ENCODE results near the gene PPM1E. TPM values are rescaled to one million over a fixed set of nuclear protein-coding genes. Genes with fewer than 3 reads are reported as not detected.
A peak's percentile ranks its signal among the peaks of the same experiment; 100 is the strongest.
"Not testable (repeated sequence)": the region's sequence is repeated elsewhere in the genome, so short reads cannot be mapped to it uniquely, and the experiment has no call there.

The PPM1E gene
- total RNA-seq, result not detected

DNA sequence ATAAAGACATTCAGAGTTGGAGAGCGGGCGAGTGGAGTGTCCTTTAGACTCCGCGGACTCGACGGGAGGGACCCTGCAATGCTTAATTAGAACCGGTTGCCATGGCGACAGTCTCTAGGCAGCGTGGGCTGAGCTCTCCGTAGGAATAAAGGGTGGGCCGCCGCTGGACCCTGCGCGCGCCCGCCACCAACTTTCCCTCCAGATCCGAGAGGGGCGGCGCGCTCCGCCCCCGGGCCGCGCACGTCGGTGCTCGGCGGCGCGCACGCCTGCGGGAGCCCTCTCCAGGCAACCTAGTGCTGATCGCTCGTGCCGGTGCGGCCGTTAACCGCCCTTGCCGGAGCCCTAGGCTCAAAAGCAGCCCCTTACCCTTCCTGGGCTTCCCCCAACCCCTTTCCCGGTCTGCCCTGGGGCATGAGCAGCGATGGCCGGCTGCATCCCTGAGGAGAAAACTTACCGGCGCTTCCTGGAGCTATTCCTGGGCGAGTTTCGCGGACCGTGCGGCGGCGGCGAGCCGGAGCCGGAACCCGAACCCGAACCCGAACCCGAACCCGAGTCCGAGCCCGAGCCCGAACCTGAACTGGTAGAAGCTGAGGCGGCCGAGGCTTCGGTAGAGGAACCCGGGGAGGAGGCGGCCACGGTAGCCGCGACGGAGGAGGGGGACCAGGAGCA lies at the start of gene PPM1E:
Gene PPM1E (plus strand): TSS at position 278 of the 669 bp plus-strand sequence.
- Mint-ChIP-seq H3K27ac (no peak within 1 kb of the TSS), H3K9me3 (no peaks in the 10 kb centered on the region), H3K36me3 (ENCODE audit: low read depth) (peaks cover 2% of the 10 kb centered on the region), H3K27me3 (peaks cover 73% of the 10 kb centered on the region), H3K4me3 (peak within 1 kb of the TSS; percentile 79), H3K4me1 (peaks cover 11% of the 10 kb centered on the region)
- POLR2A ChIA-PET, result no interaction called here
- CTCF ChIA-PET, result interaction anchor here (2.3 kb wide), 1 partner anchor 10 kb away, joined by 7 read pairs; no protein-coding TSS in a partner anchor
- DNase-seq, result peak; percentile 51

- H3K4me3 Mint-ChIP-seq, result no peak overlapping the region
- CTCF ChIA-PET, result interaction anchor here (1.4 to 1.5 kb wide), 2 partner anchors 10 to 178 kb away, joined by 3 to 6 read pairs; no protein-coding TSS in a partner anchor
Observed at GRCh38 chr17:58706351-58707140, 49.1 kb upstream of the PPM1E start.

GRCh38 chr17:58710948-58711552 lies 44.6 kb upstream of the PPM1E start:
- Mint-ChIP-seq H3K27ac (no peak overlapping the region), H3K27me3 (no peaks in the 10 kb centered on the region), H3K36me3 (ENCODE audit: low read depth) (peaks cover 35% of the 10 kb centered on the region), H3K9me3 (no peaks in the 10 kb centered on the region), H3K4me1 (peaks cover 8% of the 10 kb centered on the region), H3K4me3 (no peak overlapping the region)
- ChIA-PET CTCF (interaction anchor here (0.6 to 1.6 kb wide), 5 partner anchors 159 to 413 kb away, joined by 3 to 5 read pairs (median 3); no protein-coding TSS in a partner anchor), POLR2A (no interaction called here)
- DNase-seq, result peak; percentile 65

More at GRCh38 chr17:58706351-58707140, 49.1 kb upstream of the PPM1E start:
- peaks cover 33% of the 10 kb centered on the region for H3K36me3 Mint-ChIP-seq (ENCODE audit: low read depth)
- no peaks in the 10 kb centered on the region for H3K27me3 Mint-ChIP-seq
- DNase-seq, result no peak
- no peaks in the 10 kb centered on the region for H3K9me3 Mint-ChIP-seq
- H3K4me1 Mint-ChIP-seq, result peaks cover 24% of the 10 kb centered on the region
- peak overlapping the region; percentile 27 for H3K27ac Mint-ChIP-seq
- POLR2A ChIA-PET, result no interaction called here

DNA sequence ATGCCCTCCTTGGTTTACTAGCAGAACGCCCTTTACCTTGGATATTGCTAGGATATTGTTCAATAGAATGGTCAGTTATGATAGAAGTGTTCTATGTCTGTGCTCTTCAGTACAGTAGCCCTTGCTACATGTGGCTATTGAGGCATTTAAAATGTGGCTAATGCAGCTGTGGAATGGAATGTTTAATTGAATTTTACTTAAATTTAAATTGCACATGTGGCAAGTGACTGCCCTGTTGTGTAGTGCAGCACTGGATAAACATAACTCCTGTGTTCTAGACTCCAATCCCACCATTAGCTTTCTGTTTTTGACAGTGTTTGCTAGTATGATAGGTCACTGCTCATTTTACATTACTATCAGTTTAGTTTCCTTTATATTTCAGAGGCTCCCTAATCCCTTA lies 33.4 kb upstream of the PPM1E start:
- POLR2A ChIA-PET, result no interaction called here

GRCh38 chr17:58722696-58723095 lies 33.0 kb upstream of the PPM1E start:
- Mint-ChIP-seq H3K4me3 (no peak overlapping the region), H3K4me1 (no peaks in the 10 kb centered on the region), H3K27me3 (no peaks in the 10 kb centered on the region), H3K36me3 (ENCODE audit: low read depth) (peaks cover 24% of the 10 kb centered on the region), H3K27ac (no peak overlapping the region), H3K9me3 (no peaks in the 10 kb centered on the region)
- DNase-seq, result no peak
- ChIA-PET POLR2A (no interaction called here), CTCF (interaction anchor here (0.7 kb wide), 1 partner anchor 89 kb away, joined by 3 read pairs; no protein-coding TSS in a partner anchor)

More for the DNA sequence above, 33.4 kb upstream of the PPM1E start:
- CTCF ChIA-PET, result interaction anchor here (0.9 kb wide), 1 partner anchor 23 kb away, joined by 3 read pairs; no protein-coding TSS in a partner anchor
- DNase-seq, result no peak
- Mint-ChIP-seq H3K4me1 (no peaks in the 10 kb centered on the region), H3K36me3 (ENCODE audit: low read depth) (peaks cover 26% of the 10 kb centered on the region), H3K27me3 (no peaks in the 10 kb centered on the region), H3K4me3 (no peak overlapping the region), H3K27ac (no peak overlapping the region), H3K9me3 (no peaks in the 10 kb centered on the region)

GRCh38 chr17:58728798-58729197 lies 26.9 kb upstream of the PPM1E start:
- Mint-ChIP-seq H3K4me1 (peaks cover 2% of the 10 kb centered on the region), H3K27ac (no peak overlapping the region), H3K36me3 (ENCODE audit: low read depth) (peaks cover 11% of the 10 kb centered on the region), H3K4me3 (no peak overlapping the region), H3K27me3 (no peaks in the 10 kb centered on the region), H3K9me3 (no peaks in the 10 kb centered on the region)
- POLR2A ChIA-PET, result no interaction called here
- CTCF ChIA-PET, result no interaction called here
- no peak for DNase-seq

GRCh38 chr17:58730937-58731336 lies 24.7 kb upstream of the PPM1E start:
- Mint-ChIP-seq H3K27me3 (no peaks in the 10 kb centered on the region), H3K4me3 (no peak overlapping the region), H3K36me3 (ENCODE audit: low read depth) (peaks cover 4% of the 10 kb centered on the region), H3K4me1 (peaks cover 2% of the 10 kb centered on the region), H3K27ac (no peak overlapping the region), H3K9me3 (no peaks in the 10 kb centered on the region)
- ChIA-PET CTCF (no interaction called here), POLR2A (no interaction called here)
- no peak for DNase-seq

GRCh38 chr17:58734040-58734439 lies 21.6 kb upstream of the PPM1E start:
- Mint-ChIP-seq H3K9me3 (no peaks in the 10 kb centered on the region), H3K36me3 (ENCODE audit: low read depth) (peaks cover 4% of the 10 kb centered on the region), H3K4me3 (no peak overlapping the region), H3K27ac (no peak overlapping the region), H3K27me3 (no peaks in the 10 kb centered on the region), H3K4me1 (no peaks in the 10 kb centered on the region)
- ChIA-PET POLR2A (no interaction called here), CTCF (interaction anchor here (1.3 kb wide), 1 partner anchor 17 kb away, joined by 3 read pairs; no protein-coding TSS in a partner anchor)
- no peak for DNase-seq

DNA sequence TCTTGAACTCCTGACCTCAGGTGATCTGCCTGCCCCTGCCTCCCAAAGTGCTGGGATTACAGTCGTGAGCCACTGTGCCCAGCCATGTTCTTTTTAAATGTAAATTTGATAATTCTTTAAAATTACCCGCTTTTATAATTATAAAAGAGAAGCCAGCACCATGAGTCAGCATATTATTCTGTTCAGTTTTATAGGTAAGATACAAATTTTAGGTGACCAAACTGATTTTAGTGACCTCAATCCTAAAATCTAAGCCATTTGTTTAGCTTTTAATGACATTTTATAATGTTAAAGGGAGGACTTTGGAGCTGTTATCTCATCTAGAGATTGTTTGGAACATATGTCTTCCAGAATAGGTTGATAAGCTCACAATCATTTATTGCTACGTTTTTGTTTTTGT lies 20.8 kb upstream of the PPM1E start:
- no peak for DNase-seq
- Mint-ChIP-seq H3K27me3 (no peaks in the 10 kb centered on the region), H3K4me1 (no peaks in the 10 kb centered on the region), H3K9me3 (no peaks in the 10 kb centered on the region), H3K4me3 (no peak overlapping the region), H3K27ac (no peak overlapping the region), H3K36me3 (ENCODE audit: low read depth) (peaks cover 3% of the 10 kb centered on the region)
- ChIA-PET CTCF (no interaction called here), POLR2A (no interaction called here)

- DNase-seq, result no peak
- Mint-ChIP-seq H3K9me3 (no peaks in the 10 kb centered on the region), H3K4me3 (no peak overlapping the region), H3K4me1 (no peaks in the 10 kb centered on the region), H3K36me3 (ENCODE audit: low read depth) (no peaks in the 10 kb centered on the region), H3K27ac (no peak overlapping the region), H3K27me3 (no peaks in the 10 kb centered on the region)
- CTCF ChIA-PET, result no interaction called here
- POLR2A ChIA-PET, result no interaction called here
Observed at GRCh38 chr17:58741121-58741625, 14.5 kb upstream of the PPM1E start.

DNA sequence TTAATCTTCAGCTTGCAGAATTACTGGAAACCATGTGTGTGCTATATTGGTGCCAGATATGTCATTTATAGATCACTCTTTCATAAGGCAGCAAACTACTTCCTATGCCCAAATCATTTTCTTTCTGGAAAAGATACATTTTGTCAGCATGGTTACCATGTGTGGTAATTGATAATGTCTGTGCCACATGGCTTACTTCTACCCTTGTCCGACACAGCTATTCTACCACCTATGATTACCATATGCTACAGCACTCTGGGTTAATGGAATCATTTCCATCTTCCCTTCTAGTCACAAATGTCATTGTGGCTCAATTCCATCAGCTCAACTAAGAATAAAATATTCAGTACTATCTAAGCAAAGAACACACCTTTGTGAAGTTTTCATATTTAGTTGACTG lies 8.0 kb upstream of the PPM1E start:
- ChIA-PET CTCF (interaction anchor here (1.6 to 2.7 kb wide), 2 partner anchors 9 to 10 kb away, joined by 4 to 7 read pairs; no protein-coding TSS in a partner anchor), POLR2A (no interaction called here)
- H3K9me3 Mint-ChIP-seq, result no peaks in the 10 kb centered on the region
- no peak overlapping the region for H3K4me3 Mint-ChIP-seq
- no peak for DNase-seq
- no peaks in the 10 kb centered on the region for H3K36me3 Mint-ChIP-seq (ENCODE audit: low read depth)
- peaks cover 13% of the 10 kb centered on the region for H3K27me3 Mint-ChIP-seq
- H3K4me1 Mint-ChIP-seq, result no peaks in the 10 kb centered on the region
- no peak overlapping the region for H3K27ac Mint-ChIP-seq

GRCh38 chr17:58749627-58750026 lies 6.0 kb upstream of the PPM1E start:
- DNase-seq; H3K27ac Mint-ChIP-seq; POLR2A ChIA-PET; H3K9me3 Mint-ChIP-seq; H3K4me3 Mint-ChIP-seq; H3K36me3 Mint-ChIP-seq (ENCODE audit: low read depth); H3K4me1 Mint-ChIP-seq: not testable (repeated sequence)
- peaks cover 27% of the 10 kb centered on the region for H3K27me3 Mint-ChIP-seq
- CTCF ChIA-PET, result interaction anchor here (0.6 to 1.2 kb wide), 3 partner anchors 11 to 346 kb away, joined by 3 read pairs; no protein-coding TSS in a partner anchor

GRCh38 chr17:58753026-58753425 lies 2.6 kb upstream of the PPM1E start:
- H3K9me3 Mint-ChIP-seq, result no peaks in the 10 kb centered on the region
- peaks cover 2% of the 10 kb centered on the region for H3K36me3 Mint-ChIP-seq (ENCODE audit: low read depth)
- peaks cover 51% of the 10 kb centered on the region for H3K27me3 Mint-ChIP-seq
- no peak overlapping the region for H3K27ac Mint-ChIP-seq
- H3K4me3 Mint-ChIP-seq, result no peak overlapping the region
- CTCF ChIA-PET, result no interaction called here
- POLR2A ChIA-PET, result no interaction called here
- peaks cover 11% of the 10 kb centered on the region for H3K4me1 Mint-ChIP-seq
- DNase-seq, result no peak
